A673 (cell line): Measurements from ENCODE around the gene HPSE.

Experiments used
- EZH2 ChIP-seq: fragments of 200-600 bp; sonication (generic); IDR thresholded peaks from 2 replicates; pipeline ENCODE4 v1.6.1; 2017; ENCODE audit warnings: borderline replicate concordance, low read depth, mild to moderate bottlenecking, mixed read lengths, antibody characterized with exemption, low read length; ENCODE audit not compliant: poor library complexity, severe bottlenecking
- TF ChIP-seq, protein P1 (sequence below): fragments of 300-800, 200-600 bp; sonication (generic); conservative IDR thresholded peaks from 2 replicates; pipeline ENCODE4 v1.5.1; 2017; ENCODE audit warnings: low read depth, mild to moderate bottlenecking, antibody characterized with exemption, low read length, moderate library complexity, mixed read lengths

DNA sequence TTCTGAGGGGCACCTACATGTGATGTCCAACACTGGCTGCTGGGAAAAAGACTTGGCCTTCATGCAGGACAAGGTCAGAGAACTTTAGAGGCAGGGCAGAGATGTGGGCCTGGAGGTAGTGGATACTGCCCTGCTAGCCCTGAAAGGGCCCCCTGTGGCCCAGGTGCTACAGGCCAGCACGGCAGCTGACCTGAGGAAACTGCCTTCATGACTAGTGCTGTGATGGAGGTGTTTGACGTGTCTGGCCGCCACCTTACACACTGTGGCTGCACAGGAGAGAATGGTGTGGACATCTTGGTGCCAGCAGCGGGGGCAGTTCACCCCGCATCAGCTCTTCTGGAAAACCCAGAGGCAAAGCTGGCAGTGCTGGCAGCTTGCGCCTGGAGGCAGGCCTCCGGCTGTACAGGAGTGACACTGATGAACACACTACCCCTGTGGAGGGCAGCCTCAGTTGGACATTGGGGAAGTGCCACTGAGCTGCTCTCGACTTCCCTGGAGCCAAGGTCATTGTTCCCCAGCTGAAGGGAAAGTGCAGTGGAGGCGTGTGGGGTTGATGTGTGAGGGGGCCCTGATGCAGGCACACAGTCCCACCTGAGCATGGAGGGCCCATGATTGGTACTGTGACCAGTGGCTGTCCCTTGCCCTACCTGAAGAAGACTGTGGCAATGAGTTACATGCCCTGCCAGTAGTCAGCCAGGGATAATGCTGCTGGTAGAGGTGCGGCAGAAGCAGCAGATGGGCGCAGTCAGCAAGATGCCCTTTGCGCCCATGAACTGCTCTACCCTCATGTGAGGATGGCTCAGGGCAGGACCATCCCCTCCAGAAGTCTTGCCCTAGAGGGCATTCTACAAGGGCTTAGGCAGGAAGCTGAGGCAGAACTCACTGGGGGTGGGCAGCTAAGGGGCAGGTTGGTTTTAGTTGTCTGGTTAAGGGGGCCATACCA, 87.0 kb downstream of the HPSE start:
- TF ChIP-seq, protein P1, sequence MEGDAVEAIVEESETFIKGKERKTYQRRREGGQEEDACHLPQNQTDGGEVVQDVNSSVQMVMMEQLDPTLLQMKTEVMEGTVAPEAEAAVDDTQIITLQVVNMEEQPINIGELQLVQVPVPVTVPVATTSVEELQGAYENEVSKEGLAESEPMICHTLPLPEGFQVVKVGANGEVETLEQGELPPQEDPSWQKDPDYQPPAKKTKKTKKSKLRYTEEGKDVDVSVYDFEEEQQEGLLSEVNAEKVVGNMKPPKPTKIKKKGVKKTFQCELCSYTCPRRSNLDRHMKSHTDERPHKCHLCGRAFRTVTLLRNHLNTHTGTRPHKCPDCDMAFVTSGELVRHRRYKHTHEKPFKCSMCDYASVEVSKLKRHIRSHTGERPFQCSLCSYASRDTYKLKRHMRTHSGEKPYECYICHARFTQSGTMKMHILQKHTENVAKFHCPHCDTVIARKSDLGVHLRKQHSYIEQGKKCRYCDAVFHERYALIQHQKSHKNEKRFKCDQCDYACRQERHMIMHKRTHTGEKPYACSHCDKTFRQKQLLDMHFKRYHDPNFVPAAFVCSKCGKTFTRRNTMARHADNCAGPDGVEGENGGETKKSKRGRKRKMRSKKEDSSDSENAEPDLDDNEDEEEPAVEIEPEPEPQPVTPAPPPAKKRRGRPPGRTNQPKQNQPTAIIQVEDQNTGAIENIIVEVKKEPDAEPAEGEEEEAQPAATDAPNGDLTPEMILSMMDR: no peak
- no peak for TF ChIP-seq EZH2
